Thoracic aorta (tissue), 2 donors: ENCODE data around the gene SIX3. TPM values are rescaled to one million over a fixed set of nuclear protein-coding genes. Genes with fewer than 3 reads are reported as not detected.

ENCODE experiments used
- ATAC-seq: fragments of 150-250 bp; one replicate; pipeline ENCODE4 v1.8.0; 2017; ENCODE audit warnings: low read depth; ENCODE audit not compliant: insufficient number of reproducible peaks, low FRiP score
- DNase-seq: peaks from one replicate; pipeline ENCODE4 v3.0.0-alpha.2; 2020; ENCODE audit warnings: low spot score
- H3K27ac ChIP-seq, 2 donors: fragments of 200-600 bp; sonication (generic); 1 replicate in 1 of 2; 2 replicates in 1 of 2; pipeline ENCODE4 v1.5.1; 2016; ENCODE audit warnings: mild to moderate bottlenecking in 2 of 2, moderate library complexity in 2 of 2
- H3K27me3 ChIP-seq: fragments of 200-600 bp; sonication (generic); replicated peaks from 2 replicates; pipeline ENCODE4 v1.6.0; 2016; ENCODE audit warnings: mild to moderate bottlenecking; ENCODE audit not compliant: insufficient read depth
- H3K36me3 ChIP-seq: fragments of 200-600 bp; sonication (generic); one replicate; pipeline ENCODE4 v1.5.1; 2016
- H3K4me1 ChIP-seq, 2 donors: fragments of 200-600 bp; sonication (generic); 1 replicate in 1 of 2; 2 replicates in 1 of 2; pipeline versions ENCODE4 v1.5.1 to v1.6.0; 2016; ENCODE audit warnings: low read depth in 2 of 2, mild to moderate bottlenecking in 1 of 2; ENCODE audit not compliant: control insufficient read depth in 1 of 2
- H3K4me3 ChIP-seq: fragments of 200-600 bp; sonication (generic); 2 replicates; pipeline ENCODE4 v1.5.1; 2016; ENCODE audit warnings: mild to moderate bottlenecking
- H3K9me3 ChIP-seq: fragments of 200-600 bp; sonication (generic); 2 replicates; pipeline ENCODE4 v1.5.1; 2016
- total RNA-seq, 2 donors: library from RNA; depleted of rRNA; stranded (reverse); fragments of >200 nt; gene quantifications; one replicate each; pipeline versions ENCODE4 v1.1.0 to v1.2.3, GENCODE V29; 2016
- TF ChIP-seq, protein P1 (sequence below): fragments of 200-600 bp; sonication (generic); IDR thresholded peaks from one replicate; pipeline ENCODE4 v1.5.1; 2019; ENCODE audit warnings: antibody characterized with exemption

Gene SIX3
- total RNA-seq, 2 donors from 2014 or later, result 0.14 TPM; not detected in 1

- Histone ChIP-seq H3K27ac (no peak overlapping the region), H3K4me1 (peaks cover 15 to 51% of the 10 kb centered on the region in 2 donors), H3K4me3 (no peak overlapping the region), H3K27me3 (peaks cover 31% of the 10 kb centered on the region), H3K9me3 (no peaks in the 10 kb centered on the region), H3K36me3 (no peaks in the 10 kb centered on the region)
- TF ChIP-seq, protein P1, sequence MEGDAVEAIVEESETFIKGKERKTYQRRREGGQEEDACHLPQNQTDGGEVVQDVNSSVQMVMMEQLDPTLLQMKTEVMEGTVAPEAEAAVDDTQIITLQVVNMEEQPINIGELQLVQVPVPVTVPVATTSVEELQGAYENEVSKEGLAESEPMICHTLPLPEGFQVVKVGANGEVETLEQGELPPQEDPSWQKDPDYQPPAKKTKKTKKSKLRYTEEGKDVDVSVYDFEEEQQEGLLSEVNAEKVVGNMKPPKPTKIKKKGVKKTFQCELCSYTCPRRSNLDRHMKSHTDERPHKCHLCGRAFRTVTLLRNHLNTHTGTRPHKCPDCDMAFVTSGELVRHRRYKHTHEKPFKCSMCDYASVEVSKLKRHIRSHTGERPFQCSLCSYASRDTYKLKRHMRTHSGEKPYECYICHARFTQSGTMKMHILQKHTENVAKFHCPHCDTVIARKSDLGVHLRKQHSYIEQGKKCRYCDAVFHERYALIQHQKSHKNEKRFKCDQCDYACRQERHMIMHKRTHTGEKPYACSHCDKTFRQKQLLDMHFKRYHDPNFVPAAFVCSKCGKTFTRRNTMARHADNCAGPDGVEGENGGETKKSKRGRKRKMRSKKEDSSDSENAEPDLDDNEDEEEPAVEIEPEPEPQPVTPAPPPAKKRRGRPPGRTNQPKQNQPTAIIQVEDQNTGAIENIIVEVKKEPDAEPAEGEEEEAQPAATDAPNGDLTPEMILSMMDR, result no peak
- no peak for ATAC-seq
- DNase-seq, result no peak
These were observed 8.0 kb upstream of the SIX3 start for GRCh38 chr2:44933434-44933951.

DNA sequence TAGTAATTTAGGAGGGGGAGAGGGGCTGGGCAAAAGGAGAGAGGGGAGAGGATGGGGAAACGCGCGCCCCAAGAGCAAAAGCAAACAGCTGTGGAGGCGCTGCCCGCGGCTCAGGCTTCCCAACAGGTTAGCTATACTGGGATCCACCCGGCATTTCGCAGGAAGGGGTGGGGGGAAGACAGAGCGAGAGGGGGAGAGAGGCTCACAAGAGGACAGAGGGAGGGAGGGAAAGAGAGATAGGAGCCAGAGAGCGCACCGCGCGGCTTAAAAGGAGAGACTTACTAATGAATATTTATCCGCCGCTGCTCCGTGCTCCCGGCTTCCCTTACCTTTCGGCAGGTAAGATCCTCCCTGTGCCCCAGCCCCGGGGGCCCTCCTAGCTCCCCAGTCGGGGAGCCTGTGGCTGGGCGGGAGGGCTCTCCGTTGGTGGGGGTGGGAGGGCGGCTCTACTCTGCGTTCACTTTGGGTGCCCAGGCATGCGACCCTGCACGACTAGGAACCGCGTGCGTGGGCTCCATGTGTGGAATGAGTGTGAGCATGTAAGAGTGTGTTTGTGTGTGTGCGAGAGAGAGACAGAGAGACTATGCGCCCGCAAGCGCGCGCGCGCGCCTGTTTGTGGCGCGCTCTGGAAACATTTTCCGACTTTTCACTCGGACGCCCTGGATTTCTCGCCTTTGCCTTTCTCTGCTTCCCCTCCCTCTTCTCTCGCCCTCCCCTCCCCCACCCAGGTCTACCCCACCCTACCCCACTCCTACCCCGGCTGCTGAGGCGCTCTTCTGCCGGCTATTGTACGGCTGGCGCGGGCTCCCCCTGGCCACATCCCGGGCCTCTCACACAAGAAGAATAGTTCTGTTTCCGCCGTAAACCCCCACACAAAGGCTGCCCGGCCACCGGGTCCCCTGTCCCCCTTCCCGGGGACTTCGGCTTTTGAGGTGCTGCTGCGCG is 7.2 kb upstream of the SIX3 start:
- no peak overlapping the region for H3K27ac ChIP-seq
- peaks cover 13 to 51% of the 10 kb centered on the region in 2 donors for H3K4me1 ChIP-seq
- ATAC-seq, result no peak
- TF ChIP-seq, protein P1, result no peak
- H3K4me3 ChIP-seq, result peak overlapping the region; percentile 52
- peaks cover 39% of the 10 kb centered on the region for H3K27me3 ChIP-seq
- H3K9me3 ChIP-seq, result no peaks in the 10 kb centered on the region
- no peak for DNase-seq
- H3K36me3 ChIP-seq, result no peaks in the 10 kb centered on the region

GRCh38 chr2:44934983-44935728 is 6.3 kb upstream of the SIX3 start:
- no peaks in the 10 kb centered on the region for H3K36me3 ChIP-seq
- peaks cover 13 to 51% of the 10 kb centered on the region in 2 donors for H3K4me1 ChIP-seq
- no peaks in the 10 kb centered on the region for H3K9me3 ChIP-seq
- DNase-seq (no peak), ATAC-seq (no peak)
- H3K27me3 ChIP-seq, result peaks cover 39% of the 10 kb centered on the region
- TF ChIP-seq, protein P1, result no peak
- no peak overlapping the region for H3K27ac ChIP-seq
- H3K4me3 ChIP-seq, result peak overlapping the region; percentile 52

- ATAC-seq, result no peak
- DNase-seq, result no peak
- H3K9me3 ChIP-seq, result no peaks in the 10 kb centered on the region
- TF ChIP-seq, protein P1, result no peak
- no peaks in the 10 kb centered on the region for H3K36me3 ChIP-seq
- peaks cover 39% of the 10 kb centered on the region for H3K27me3 ChIP-seq
- H3K4me3 ChIP-seq, result peak overlapping the region; percentile 52
- H3K27ac ChIP-seq, result no peak overlapping the region
- peaks cover 13 to 51% of the 10 kb centered on the region in 2 donors for H3K4me1 ChIP-seq
These were observed 5.8 kb upstream of the SIX3 start for GRCh38 chr2:44935729-44936098.

GRCh38 chr2:44936275-44936674 is 5.2 kb upstream of the SIX3 start:
- Histone ChIP-seq H3K4me3 (no peak overlapping the region), H3K9me3 (no peaks in the 10 kb centered on the region), H3K27ac (no peak overlapping the region), H3K36me3 (no peaks in the 10 kb centered on the region), H3K27me3 (peaks cover 39% of the 10 kb centered on the region), H3K4me1 (peaks cover 16 to 56% of the 10 kb centered on the region in 2 donors)
- TF ChIP-seq, protein P1, result no peak
- DNase-seq (no peak), ATAC-seq (no peak)
